GM18517 (cell line): ENCODE data around the gene ANO6.
"Not testable (repeated sequence)": the region's sequence is repeated elsewhere in the genome, so short reads cannot be mapped to it uniquely, and the experiment has no call there.

Experiments
- ATAC-seq: cut with Tn5 transposase; IDR thresholded peaks from one replicate; pipeline ENCODE4 v1.9.1; 2021; ENCODE audit warnings: mild to moderate bottlenecking, moderate library complexity; ENCODE audit not compliant: unreplicated experiment

Gene ANO6, protein sequence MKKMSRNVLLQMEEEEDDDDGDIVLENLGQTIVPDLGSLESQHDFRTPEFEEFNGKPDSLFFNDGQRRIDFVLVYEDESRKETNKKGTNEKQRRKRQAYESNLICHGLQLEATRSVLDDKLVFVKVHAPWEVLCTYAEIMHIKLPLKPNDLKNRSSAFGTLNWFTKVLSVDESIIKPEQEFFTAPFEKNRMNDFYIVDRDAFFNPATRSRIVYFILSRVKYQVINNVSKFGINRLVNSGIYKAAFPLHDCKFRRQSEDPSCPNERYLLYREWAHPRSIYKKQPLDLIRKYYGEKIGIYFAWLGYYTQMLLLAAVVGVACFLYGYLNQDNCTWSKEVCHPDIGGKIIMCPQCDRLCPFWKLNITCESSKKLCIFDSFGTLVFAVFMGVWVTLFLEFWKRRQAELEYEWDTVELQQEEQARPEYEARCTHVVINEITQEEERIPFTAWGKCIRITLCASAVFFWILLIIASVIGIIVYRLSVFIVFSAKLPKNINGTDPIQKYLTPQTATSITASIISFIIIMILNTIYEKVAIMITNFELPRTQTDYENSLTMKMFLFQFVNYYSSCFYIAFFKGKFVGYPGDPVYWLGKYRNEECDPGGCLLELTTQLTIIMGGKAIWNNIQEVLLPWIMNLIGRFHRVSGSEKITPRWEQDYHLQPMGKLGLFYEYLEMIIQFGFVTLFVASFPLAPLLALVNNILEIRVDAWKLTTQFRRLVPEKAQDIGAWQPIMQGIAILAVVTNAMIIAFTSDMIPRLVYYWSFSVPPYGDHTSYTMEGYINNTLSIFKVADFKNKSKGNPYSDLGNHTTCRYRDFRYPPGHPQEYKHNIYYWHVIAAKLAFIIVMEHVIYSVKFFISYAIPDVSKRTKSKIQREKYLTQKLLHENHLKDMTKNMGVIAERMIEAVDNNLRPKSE

DNA sequence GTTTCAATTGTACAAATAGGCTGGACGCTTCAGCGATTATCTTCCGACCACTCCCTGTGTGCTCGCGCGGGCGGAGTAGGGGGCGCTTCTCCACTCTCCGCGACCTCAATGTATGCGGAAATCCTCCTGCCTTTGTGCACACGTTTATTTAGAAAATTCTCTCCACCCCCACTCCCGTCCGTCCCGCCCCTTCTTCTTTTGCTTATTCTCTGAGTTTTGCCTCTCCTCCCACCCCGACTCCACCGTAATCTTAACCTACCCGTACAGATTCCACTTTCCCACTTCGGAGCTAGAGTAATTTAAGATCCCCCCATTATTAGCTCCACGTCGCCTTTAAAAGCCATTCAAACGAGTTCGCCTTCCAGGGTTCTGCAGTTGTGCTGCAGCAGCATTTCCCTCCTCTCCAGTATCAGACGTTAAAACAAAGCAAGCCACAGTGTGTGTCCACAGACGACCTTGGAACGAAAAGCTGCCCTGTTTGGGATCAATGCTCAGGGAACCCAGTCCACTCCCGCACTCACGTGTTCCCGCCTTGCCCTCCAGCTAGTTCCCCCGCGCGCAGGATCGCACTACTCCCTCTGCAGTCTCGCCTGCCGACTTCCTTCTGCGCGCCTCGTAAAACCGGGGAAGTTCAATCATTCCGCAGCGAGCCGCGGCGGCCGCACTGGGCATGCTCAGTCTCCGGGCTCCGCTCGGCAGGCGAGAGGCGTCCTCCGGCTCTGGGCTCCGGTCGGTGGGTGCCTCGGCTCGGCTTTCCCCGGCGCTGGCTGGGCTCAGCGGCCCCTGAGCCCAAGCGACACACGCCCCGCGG lies at the start of gene ANO6:
Gene ANO6, plus strand, starts transcription at position 677 of the 811 bp plus-strand sequence. CDS start 227 bp downstream, outside the sequence.
- ATAC-seq: peak; percentile 65

DNA sequence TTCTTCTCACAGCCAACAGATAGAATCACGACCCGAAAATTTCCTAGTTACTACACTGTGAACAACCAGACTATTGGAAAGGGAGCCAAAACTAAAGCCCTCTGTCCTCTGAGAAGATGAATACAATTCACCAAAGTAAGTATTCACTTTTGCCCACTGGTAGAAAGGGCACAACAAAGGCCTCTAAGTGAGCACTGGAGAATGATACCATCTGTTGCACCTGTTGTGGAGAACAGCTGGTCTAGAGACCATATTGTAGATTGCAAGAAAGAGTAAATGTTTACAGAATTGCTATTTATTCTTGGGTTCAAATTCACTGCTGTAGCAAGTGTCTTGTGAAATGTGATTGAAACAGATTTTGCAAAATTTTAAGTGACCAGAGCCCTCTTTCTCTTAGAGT lies 46.9 kb upstream of the ANO6 start:
- ATAC-seq: no peak

DNA sequence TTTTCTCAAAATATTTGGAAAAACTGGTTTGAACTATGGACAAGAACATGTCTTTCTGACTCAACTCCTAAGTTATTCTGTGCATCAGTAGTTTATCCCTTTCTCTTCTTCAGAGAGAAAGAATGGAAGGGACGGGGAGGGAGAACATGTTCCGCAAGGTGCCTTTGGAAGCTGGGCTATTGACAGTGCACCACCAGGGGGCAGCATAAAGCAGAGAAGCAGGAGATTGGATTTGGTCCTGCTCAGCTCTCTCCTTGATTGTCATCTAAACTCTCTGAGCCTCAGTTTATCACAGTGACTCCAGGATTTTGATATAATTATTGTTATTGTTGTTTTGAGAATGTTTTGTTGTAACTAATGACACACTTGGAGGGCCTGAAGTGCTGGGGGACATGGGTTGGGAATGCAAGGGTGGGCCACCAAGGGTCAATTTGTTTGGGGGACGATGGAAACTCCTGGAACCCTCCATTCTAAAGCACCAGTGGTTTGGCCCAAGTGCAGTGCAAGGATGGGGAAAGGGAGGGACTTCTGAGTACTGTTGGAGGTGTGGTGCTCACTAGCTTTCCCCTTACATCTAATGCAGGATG lies 45.3 kb upstream of the ANO6 start:
- peak; percentile 61 for ATAC-seq

DNA sequence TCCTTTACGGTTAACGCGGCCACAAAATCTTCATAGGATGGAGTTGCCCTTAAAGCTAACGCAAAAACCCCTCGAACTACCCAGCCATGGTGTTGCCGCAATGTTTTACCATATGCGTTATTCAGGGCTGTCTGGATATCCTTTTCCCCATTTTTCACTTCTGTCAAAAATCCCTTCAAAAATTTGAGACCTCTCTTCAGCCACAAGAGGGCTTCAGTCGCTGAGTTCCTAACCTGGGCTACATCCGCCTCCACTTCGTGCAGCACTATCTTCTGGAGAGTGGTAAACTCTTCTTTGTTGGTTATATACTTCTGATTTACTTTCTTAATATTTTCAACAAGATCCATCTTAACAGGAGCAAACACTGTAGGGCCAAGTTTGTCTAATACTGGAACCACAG lies 42.6 kb upstream of the ANO6 start:
- ATAC-seq: not testable (repeated sequence)

DNA sequence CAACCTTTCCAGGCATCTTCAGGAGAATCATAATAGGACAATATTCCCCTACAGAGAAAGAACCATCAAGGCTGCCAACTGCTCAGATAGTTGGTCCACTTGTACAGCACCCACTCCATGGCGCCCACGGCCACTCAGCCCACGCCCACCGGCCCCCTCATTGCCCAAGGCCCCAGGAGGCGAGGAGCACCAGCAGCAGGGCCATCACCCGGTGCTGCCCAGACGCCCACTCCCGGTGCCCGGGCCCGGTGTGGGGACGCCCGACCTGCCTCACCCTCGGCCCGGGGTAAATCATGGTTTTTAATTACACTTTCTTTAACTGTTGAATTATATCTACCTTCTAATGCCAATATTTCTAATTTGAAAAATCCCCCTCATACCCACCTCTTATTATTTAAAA lies 41.3 kb upstream of the ANO6 start:
- no peak for ATAC-seq

DNA sequence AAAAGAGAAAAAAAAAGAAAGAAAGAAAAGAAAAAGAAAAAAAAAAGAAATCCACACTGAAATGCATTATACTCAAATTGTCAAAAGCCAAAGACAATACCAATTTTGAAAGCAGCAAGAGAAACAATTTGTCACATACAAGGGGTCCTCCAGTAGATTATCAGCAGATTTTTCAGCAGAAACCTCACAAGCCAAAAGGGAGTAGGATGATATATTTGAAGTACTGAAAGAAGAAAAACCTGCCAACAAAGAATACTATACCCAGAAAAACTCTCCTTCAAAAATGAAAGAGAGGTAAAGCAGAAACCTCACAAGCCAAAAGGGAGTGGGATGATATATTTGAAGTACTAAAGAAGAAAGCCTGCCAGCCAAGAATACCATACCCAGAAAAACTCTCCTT lies 37.1 kb upstream of the ANO6 start:
- no peak for ATAC-seq

DNA sequence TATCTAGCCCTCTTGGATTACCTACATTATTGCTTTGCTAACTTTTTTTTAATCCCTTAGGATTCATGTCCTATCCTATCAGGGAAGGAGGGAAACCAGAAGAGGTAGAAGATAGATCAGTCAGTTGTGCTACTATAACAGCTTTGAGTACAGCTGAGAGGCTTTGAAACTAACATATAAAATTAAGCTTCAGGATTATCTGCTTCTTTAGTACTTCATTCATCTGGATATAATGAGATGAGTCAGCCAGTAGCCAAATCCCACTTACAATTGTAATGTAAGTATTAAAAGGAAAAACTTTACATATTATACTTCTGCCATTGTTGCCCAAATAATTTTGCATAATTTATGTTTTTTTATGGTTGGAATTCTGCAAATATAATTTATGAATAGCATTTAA lies 33.4 kb upstream of the ANO6 start:
- ATAC-seq: no peak

DNA sequence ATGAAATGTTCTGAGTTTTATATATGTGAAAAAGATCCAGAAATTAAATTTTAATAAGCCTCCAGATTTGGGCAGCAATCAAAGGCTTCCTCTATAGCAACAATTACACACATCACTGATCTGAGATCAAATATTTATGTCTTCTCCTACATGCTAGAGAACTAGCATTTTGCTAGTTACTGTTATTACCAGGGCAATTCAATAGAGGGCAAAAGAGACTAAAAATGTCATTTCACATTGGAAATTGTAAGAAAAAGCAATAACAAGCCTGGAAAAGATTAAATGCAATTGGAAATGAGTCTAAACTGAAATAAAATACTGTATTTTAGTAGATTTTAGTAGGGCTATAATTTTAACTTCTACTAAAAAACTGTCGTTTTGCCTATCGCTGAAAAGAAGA lies 32.6 kb upstream of the ANO6 start:
- ATAC-seq: no peak

DNA sequence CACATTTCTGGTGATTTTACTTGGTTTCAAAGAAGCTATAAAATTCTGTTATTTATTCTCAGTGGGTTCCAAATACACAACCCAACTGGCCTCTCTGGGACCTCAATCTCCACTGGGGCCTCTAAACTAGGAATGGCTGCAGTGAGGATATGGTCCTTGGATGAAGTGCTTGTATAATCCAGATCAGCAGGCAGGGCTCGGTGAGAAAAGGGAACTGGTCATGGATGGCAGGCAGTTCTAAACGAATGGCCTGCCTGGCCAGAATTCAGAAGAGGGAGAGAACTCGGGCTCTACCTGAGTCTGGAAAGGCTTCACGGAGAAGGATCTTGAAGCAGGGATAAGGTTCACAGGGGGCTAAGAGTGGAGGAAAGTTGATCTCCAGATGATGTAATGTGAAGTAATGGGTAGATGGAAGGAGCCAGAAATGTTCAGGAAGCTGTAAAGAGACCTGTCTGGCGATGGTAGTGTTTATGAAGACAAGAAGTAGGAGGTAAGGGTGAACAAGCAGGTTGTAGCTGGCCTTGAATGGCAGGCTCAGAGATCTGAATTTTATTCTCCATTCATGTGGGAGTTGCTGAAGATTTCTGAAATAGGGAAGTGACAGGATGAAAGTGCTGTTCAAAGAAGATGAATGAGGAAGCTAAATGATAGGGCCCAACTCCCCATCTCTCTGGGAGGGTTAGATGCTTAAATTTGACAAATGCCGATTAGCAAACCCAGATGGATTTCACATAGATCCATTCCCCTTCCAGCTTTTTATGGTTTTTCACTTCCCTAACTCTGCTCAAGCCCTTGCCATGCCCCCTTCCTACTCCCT lies 31.5 kb upstream of the ANO6 start:
- no peak for ATAC-seq

DNA sequence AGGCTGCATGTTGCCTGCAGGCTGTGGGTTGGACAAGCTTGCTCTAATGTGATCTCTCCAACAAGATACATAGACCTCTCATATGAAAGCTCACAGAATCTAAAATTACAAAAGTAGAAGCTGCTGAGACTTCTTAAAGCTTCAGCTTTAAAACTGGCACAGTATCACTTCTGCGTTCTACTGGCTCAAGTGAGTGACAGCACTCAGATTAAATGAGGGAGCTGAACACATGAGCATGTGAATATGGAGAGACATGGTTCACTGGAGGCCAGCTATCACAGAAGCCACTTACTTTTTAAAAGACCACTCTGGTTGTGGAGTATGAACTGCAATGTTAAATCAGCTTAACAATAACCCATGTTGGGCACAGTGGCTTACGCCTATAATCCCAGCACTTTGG lies 29.1 kb upstream of the ANO6 start:
- no peak for ATAC-seq

DNA sequence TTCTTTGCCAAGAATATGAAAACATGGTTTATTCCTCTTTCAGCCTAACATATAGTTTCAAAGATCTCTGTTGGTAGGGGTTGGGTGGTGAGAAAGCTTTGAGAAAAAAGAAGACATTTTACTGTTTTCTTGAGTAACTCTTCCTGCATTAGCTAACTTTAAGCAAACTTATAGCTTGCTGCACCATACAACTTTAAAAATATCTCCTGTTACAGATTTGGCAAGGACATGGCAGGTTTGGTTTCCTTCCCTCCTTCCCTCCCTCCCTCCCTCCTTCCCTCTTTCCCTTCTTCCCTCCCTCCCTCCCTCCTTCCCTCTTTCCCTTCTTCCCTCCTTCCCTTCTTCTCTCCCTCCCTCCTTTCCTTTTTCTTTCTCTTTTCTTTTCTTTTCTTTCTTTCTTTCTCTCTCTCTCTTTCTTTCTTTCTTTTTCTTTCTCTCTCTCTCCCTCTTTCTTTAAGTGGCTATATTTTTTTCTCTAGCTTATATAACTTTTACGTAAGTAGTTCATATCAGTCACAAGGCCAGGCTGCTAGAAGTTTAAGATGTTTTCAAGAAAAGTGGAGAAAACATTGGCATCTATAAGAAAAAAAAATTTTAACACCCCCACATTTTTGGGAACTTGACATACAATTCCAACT lies 26.0 kb upstream of the ANO6 start:
- ATAC-seq: no peak

DNA sequence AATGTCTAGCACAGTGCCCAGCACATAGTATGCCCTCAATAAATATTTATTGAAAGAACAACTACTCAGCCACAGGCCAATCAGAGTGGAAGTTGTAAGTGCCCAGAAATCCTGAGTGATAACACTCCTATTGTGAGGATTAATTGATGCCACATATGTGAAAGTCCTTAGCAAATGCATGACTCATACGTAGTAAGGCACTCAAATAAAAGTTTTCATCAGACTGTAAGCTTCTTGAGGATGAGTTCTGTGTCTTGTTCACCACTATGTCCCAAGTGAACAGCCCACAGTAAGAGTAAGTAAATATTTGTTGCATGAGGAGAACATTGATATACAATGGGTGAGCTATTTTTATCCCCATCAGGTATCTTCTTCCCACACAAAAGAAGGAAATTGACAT lies 24.7 kb upstream of the ANO6 start:
- ATAC-seq: no peak

DNA sequence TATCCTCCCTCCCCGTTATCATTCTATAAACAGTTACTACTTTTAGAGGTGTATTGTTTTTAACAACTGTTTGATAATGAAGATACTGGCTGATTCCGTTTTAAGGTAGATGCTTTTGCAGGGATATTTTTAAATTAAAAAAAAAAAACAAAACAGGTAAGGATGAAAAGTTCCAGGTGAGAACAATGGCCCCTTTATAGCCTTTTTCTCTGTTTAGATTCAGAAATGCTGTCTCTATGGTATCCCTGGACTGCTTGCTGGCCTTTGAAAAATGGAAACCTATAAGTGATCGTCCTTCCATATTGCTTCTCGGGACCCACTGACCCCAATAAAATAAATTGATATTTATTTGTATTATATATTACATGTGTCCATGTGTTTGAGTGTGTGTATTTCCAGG lies 23.2 kb upstream of the ANO6 start:
- ATAC-seq: no peak

DNA sequence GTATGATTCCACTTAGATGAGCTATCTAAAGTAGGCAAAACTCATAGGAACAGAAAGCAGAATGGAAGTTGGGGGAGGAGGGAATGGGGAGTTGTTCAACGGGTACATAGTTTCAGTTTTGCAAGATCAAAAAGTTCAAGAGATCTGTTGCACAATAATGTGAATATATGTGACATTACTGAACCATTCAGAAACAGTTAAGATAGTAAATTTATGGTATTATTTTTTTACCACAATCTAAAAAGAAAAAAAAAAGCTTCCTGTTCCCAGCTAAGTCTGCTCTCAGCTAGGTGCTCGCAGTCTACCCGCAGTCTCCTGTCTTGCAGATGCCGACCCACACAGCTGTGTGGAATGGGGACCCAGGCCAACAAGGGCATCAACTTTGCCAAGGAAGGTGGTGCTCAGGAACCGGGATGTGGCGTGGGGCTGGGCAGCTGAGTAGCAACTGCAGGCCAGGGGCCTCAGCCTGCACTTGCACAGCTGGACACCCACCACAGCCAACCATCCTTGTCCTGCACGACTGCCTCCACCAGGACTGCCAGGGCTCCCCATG lies 15.3 kb upstream of the ANO6 start:
- ATAC-seq: no peak

DNA sequence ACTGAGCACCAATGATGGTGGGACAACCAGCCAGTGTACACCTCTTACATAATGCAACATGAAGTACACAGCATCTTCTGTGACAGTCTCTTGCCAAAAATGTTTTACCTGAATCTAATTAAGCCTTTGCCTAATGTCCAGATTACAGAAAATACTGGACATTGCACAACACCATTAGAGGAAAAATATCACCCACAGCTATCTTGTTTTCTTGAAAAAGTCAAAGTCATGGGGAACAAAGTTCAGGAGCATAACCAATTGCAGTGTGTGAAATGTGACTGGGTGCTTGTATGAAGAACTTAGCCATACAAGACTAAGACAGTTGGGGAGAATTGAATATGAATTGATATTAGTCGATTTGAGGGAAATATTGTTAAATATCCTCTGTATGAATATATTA lies 12.1 kb upstream of the ANO6 start:
- ATAC-seq: no peak

DNA sequence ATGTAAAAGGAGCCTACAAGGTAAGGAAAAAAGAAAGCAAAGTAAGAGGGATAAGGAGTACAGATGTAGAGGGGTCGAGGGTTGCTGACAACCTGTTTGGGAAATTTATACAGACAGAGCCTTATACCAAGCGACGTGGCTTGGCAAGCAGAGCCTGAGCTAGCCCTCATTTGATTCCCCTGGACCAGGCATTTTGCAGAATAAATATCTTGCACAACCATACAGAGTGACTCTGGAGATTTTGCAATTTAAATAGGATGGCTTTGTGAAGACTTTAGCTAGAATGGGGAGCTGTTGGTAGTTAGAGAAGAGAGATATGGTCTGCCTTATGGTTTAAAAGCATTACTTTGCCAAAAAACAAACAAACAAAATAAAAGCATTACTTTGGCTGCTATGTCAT lies 11.1 kb upstream of the ANO6 start:
- no peak for ATAC-seq

DNA sequence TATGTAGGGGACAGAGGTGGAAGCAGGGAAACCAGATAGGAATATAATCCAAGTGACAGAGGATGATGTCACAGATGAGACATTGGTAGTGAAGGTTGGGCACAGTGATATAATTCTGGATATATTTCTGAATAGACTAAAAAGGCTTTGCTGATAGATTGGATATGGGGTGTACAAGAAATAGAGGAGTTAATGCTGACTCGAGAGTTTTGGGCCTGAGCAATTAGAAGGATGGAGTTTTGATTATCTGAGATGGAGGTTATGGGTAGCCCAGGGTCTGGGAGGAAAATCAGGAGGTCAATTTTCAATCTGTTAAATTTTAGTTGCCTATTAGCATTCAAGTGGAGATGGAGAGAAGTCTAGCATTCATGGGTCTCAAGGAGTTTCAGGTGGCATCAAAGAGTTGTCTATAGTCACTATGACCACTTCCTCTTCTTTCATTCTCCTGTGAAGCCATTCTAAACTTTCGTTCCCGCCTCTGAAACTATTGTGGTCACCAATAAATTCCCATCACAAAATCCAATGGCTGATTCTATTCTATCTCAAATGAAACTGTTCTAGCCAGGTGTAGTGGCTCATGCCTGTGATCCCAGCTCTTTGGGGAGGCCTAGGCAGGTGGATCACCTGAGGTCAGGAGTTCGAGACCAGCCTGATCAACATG lies 10.6 kb upstream of the ANO6 start:
- peak; percentile 62 for ATAC-seq

DNA sequence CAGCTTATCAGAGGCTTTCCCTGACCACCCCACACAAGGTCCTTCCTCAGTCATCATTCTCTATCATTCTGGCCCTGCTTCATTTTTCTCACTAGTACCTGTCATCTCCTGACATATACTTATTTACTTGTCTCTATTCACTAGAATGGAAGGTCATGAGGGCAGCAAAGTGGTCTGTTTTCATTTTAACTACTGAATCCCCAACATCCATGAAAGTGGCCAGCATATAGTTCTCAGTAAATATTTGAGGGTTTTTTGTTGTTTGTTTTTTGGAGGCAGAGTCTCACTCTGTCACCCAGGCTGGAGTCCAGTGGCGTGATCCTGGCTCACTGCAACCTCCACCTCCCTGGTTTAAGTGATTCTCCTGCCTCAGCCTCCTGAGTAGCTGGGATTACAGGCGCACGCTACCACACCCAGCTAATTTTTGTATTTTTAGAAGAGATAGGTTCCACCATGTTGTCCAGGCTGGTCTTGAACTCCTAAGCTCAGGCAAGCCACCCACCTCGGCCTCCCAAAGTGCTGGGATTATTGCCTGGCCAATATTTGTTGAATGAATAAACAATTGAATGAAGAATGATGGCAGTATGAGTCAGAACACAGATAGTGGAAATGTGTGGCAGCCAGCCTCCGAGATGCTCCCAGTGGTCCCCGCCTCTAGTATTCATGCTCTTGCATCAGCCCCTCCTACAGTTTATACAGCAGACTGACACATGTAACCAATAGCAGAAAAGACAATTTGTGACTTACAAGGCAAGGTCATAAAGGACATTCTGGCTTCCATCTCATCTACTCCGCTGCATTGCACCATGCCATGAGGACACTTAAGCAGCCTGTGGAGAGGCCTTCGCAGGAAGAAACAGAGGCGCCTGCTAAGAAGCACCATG lies 7.0 kb upstream of the ANO6 start:
- ATAC-seq: no peak
